WTC11 (cell line): ENCODE data around the gene ANP32B. TPM values are rescaled to one million over a fixed set of nuclear protein-coding genes. Genes with fewer than 3 reads are reported as not detected.

ENCODE experiments used
- ATAC-seq: fragments of 200-7000 bp; cut with Tn5 transposase; 2 replicates; pipeline ENCODE4 v1.10.0; 2021; ENCODE audit warnings: mild to moderate bottlenecking, moderate library complexity
- CTCF ChIA-PET: fragments of 300-600 bp; sonication (Branson Sonifier 250); formaldehyde crosslinking; loops from one replicate; lab custom pipeline; 2021; ENCODE audit warnings: antibody characterized with exemption; lab: Charles Lee
- POLR2A ChIA-PET: fragments of 350-600 bp; sonication (Branson Sonifier 250); formaldehyde crosslinking; loops from one replicate; lab custom pipeline; 2021; ENCODE audit warnings: antibody characterized with exemption; lab: Charles Lee
- DNase-seq: peaks from one replicate; pipeline ENCODE4 v3.0.0; 2021; ENCODE audit warnings: low spot score
- H3K27ac Mint-ChIP-seq: 2 replicates; pipeline ENCODE4 v1.8.0; 2021; ENCODE audit warnings: mixed read lengths
- H3K27me3 Mint-ChIP-seq: 2 replicates; pipeline ENCODE4 v1.8.0; 2021; ENCODE audit warnings: low read depth, mild to moderate bottlenecking, moderate library complexity, mixed read lengths
- H3K36me3 Mint-ChIP-seq: 2 replicates; pipeline ENCODE4 v1.8.0; 2021; ENCODE audit warnings: mixed read lengths
- H3K4me1 Mint-ChIP-seq: 2 replicates; pipeline ENCODE4 v1.8.0; 2022; ENCODE audit warnings: mixed read lengths
- H3K4me3 Mint-ChIP-seq: 2 replicates; pipeline ENCODE4 v1.8.0; 2021; ENCODE audit warnings: mild to moderate bottlenecking, moderate library complexity, mixed read lengths
- H3K9me3 Mint-ChIP-seq: 2 replicates; pipeline ENCODE4 v1.8.0; 2021; ENCODE audit warnings: mixed read lengths
- CBFB ChIP-seq: sonication (generic); formaldehyde crosslinking; IDR thresholded peaks from 2 replicates; pipeline ENCODE4 v1.8.1; 2022; ENCODE audit warnings: mild to moderate bottlenecking, low read depth, missing genetic modification reagents
- FOXJ3 ChIP-seq: sonication (generic); formaldehyde crosslinking; IDR thresholded peaks from 2 replicates; pipeline ENCODE4 v1.9.0; 2021; ENCODE audit warnings: missing genetic modification reagents, mild to moderate bottlenecking, borderline replicate concordance
- HMGXB4 ChIP-seq: sonication (generic); formaldehyde crosslinking; IDR thresholded peaks from 2 replicates; pipeline ENCODE4 v1.8.1; 2023; ENCODE audit warnings: mild to moderate bottlenecking, moderate library complexity, missing genetic modification reagents
- JAZF1 ChIP-seq: fragments of 250-450 bp; sonication (Bioruptor Pico); IDR thresholded peaks from 2 replicates; pipeline ENCODE4 v1.9.0; 2021; ENCODE audit warnings: moderate library complexity, mild to moderate bottlenecking, inconsistent platforms
- MAX ChIP-seq: sonication (generic); formaldehyde crosslinking; IDR thresholded peaks from 2 replicates; pipeline ENCODE4 v1.8.0; 2022; ENCODE audit warnings: mild to moderate bottlenecking, missing genetic modification reagents
- MXD4 ChIP-seq: fragments of 250-450 bp; sonication (Bioruptor Pico); IDR thresholded peaks from 2 replicates; pipeline ENCODE4 v1.8.0; 2021; ENCODE audit warnings: mild to moderate bottlenecking, moderate library complexity, borderline replicate concordance
- SMAD4 ChIP-seq: sonication (generic); formaldehyde crosslinking; IDR thresholded peaks from 2 replicates; pipeline ENCODE4 v1.8.0; 2022; ENCODE audit warnings: mild to moderate bottlenecking, missing genetic modification reagents
- TCF7 ChIP-seq: sonication (generic); formaldehyde crosslinking; IDR thresholded peaks from 2 replicates; pipeline ENCODE4 v1.8.0; 2022; ENCODE audit warnings: mild to moderate bottlenecking, low read depth, missing genetic modification reagents, moderate library complexity
- ZBTB21 ChIP-seq: sonication (generic); formaldehyde crosslinking; IDR thresholded peaks from 2 replicates; pipeline ENCODE4 v1.8.1; 2023; ENCODE audit warnings: mild to moderate bottlenecking, missing genetic modification reagents, borderline replicate concordance
- ZNF232 ChIP-seq: sonication (generic); formaldehyde crosslinking; IDR thresholded peaks from 2 replicates; pipeline ENCODE4 v1.8.0; 2022; ENCODE audit warnings: mild to moderate bottlenecking, missing genetic modification reagents
- ZNF281 ChIP-seq: sonication (generic); formaldehyde crosslinking; IDR thresholded peaks from 2 replicates; pipeline ENCODE4 v1.8.0; 2023; ENCODE audit warnings: mild to moderate bottlenecking, missing genetic modification reagents
- ZNF671 ChIP-seq: fragments of 250-450 bp; sonication (Bioruptor Pico); IDR thresholded peaks from 2 replicates; pipeline ENCODE4 v1.8.0; 2021; ENCODE audit warnings: mild to moderate bottlenecking
- ZSCAN18 ChIP-seq: fragments of 250-450 bp; sonication (Bioruptor Pico); IDR thresholded peaks from 2 replicates; pipeline ENCODE4 v2.1.2; 2022; ENCODE audit warnings: mild to moderate bottlenecking, moderate library complexity
- total RNA-seq: library from RNA; stranded (reverse); gene quantifications from 3 replicates; pipeline ENCODE4 v1.2.3, GENCODE V29; 2021
- TF ChIP-seq, protein P1 (sequence below): sonication (generic); formaldehyde crosslinking; IDR thresholded peaks from 2 replicates; pipeline ENCODE4 v1.8.1; 2023; ENCODE audit warnings: mild to moderate bottlenecking, missing genetic modification reagents, borderline replicate concordance
- TF ChIP-seq, protein P2 (sequence below): sonication (generic); formaldehyde crosslinking; IDR thresholded peaks from 2 replicates; pipeline ENCODE4 v1.8.0; 2023; ENCODE audit warnings: missing genetic modification reagents, mild to moderate bottlenecking, borderline replicate concordance
- TF ChIP-seq, protein P3 (sequence below): fragments of 250-450 bp; sonication (Bioruptor Pico); IDR thresholded peaks from 2 replicates; pipeline ENCODE4 v1.9.0; 2021; ENCODE audit warnings: mild to moderate bottlenecking
- TF ChIP-seq, protein P4 (sequence below): sonication (generic); formaldehyde crosslinking; IDR thresholded peaks from 2 replicates; pipeline ENCODE4 v1.8.1; 2023; ENCODE audit warnings: mild to moderate bottlenecking, missing genetic modification reagents

ANP32B gene
- total RNA-seq, 1 experiment from 2014 or later, result 150 TPM

DNA sequence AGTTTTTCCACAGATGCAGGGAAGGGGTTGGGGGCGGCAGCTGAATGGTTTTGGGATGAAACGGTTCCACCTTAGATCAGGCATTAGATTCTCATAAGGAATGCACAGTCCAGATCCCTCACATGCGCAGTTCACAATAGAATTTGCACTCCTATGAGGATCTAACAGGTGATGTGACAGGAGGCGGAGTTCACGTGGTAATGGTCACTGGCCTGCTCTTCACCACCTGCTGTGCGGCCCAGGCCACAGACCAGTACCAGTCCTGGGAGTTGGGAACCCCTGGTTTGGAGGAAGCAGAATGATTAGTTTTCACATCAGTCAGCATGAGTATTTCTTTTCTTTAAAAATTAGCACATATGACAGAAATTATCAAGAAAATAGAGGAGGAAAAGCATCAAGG, 26.3 kb downstream of the ANP32B start (continued):
- TF ChIP-seq, protein P1, sequence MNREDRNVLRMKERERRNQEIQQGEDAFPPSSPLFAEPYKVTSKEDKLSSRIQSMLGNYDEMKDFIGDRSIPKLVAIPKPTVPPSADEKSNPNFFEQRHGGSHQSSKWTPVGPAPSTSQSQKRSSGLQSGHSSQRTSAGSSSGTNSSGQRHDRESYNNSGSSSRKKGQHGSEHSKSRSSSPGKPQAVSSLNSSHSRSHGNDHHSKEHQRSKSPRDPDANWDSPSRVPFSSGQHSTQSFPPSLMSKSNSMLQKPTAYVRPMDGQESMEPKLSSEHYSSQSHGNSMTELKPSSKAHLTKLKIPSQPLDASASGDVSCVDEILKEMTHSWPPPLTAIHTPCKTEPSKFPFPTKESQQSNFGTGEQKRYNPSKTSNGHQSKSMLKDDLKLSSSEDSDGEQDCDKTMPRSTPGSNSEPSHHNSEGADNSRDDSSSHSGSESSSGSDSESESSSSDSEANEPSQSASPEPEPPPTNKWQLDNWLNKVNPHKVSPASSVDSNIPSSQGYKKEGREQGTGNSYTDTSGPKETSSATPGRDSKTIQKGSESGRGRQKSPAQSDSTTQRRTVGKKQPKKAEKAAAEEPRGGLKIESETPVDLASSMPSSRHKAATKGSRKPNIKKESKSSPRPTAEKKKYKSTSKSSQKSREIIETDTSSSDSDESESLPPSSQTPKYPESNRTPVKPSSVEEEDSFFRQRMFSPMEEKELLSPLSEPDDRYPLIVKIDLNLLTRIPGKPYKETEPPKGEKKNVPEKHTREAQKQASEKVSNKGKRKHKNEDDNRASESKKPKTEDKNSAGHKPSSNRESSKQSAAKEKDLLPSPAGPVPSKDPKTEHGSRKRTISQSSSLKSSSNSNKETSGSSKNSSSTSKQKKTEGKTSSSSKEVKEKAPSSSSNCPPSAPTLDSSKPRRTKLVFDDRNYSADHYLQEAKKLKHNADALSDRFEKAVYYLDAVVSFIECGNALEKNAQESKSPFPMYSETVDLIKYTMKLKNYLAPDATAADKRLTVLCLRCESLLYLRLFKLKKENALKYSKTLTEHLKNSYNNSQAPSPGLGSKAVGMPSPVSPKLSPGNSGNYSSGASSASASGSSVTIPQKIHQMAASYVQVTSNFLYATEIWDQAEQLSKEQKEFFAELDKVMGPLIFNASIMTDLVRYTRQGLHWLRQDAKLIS (CRISPR knock-in tag), result no peak
- TF ChIP-seq, protein P2, sequence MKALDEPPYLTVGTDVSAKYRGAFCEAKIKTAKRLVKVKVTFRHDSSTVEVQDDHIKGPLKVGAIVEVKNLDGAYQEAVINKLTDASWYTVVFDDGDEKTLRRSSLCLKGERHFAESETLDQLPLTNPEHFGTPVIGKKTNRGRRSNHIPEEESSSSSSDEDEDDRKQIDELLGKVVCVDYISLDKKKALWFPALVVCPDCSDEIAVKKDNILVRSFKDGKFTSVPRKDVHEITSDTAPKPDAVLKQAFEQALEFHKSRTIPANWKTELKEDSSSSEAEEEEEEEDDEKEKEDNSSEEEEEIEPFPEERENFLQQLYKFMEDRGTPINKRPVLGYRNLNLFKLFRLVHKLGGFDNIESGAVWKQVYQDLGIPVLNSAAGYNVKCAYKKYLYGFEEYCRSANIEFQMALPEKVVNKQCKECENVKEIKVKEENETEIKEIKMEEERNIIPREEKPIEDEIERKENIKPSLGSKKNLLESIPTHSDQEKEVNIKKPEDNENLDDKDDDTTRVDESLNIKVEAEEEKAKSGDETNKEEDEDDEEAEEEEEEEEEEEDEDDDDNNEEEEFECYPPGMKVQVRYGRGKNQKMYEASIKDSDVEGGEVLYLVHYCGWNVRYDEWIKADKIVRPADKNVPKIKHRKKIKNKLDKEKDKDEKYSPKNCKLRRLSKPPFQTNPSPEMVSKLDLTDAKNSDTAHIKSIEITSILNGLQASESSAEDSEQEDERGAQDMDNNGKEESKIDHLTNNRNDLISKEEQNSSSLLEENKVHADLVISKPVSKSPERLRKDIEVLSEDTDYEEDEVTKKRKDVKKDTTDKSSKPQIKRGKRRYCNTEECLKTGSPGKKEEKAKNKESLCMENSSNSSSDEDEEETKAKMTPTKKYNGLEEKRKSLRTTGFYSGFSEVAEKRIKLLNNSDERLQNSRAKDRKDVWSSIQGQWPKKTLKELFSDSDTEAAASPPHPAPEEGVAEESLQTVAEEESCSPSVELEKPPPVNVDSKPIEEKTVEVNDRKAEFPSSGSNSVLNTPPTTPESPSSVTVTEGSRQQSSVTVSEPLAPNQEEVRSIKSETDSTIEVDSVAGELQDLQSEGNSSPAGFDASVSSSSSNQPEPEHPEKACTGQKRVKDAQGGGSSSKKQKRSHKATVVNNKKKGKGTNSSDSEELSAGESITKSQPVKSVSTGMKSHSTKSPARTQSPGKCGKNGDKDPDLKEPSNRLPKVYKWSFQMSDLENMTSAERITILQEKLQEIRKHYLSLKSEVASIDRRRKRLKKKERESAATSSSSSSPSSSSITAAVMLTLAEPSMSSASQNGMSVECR, result no peak
- TF ChIP-seq FOXJ3 (CRISPR knock-in tag), result no peak
- TF ChIP-seq SMAD4 (CRISPR knock-in tag), result no peak
- no peak for TF ChIP-seq ZNF232
- no peak for TF ChIP-seq CBFB (CRISPR knock-in tag)
- no peak for TF ChIP-seq ZSCAN18 (CRISPR knock-in tag)
- no peak for TF ChIP-seq ZBTB21 (CRISPR knock-in tag)
- no peak for TF ChIP-seq TCF7
- no peak for TF ChIP-seq HMGXB4
- no peak for TF ChIP-seq ZNF671 (CRISPR knock-in tag)
- no peak for TF ChIP-seq JAZF1 (CRISPR knock-in tag)

DNA sequence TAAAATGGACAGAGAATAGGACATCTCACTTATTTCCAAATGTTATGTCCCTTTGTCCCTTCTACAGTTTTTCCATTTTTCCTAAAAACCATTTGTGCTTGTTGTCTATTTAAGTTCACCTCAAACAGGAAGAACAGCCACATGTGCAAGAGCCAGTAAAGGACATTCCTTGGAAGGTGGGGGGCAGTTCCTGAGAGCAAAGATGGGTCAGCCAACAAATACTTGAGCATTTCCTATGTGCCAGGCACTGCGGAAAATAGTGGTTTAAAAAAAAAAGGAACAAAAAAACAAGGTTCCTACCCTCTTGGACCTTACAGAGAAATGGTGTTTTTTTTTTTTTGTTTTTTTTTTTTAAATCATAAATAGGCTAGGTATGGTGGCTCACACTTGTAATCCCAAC, 26.8 kb downstream of the ANP32B start:
- DNase-seq, result no peak
- Mint-ChIP-seq H3K4me1 (peaks cover 3% of the 10 kb centered on the region), H3K36me3 (peaks cover 82% of the 10 kb centered on the region), H3K27ac (no peak overlapping the region), H3K4me3 (no peak overlapping the region), H3K9me3 (no peaks in the 10 kb centered on the region), H3K27me3 (no peaks in the 10 kb centered on the region)
- POLR2A ChIA-PET, result no interaction called here
- CTCF ChIA-PET, result interaction anchor here (1.4 kb wide), 1 partner anchor 25 kb away, joined by 10 read pairs; no protein-coding TSS in a partner anchor
- no peak for ATAC-seq
- TF ChIP-seq ZNF281 (no peak), MAX (no peak), MXD4 (no peak)
- TF ChIP-seq, protein P3, sequence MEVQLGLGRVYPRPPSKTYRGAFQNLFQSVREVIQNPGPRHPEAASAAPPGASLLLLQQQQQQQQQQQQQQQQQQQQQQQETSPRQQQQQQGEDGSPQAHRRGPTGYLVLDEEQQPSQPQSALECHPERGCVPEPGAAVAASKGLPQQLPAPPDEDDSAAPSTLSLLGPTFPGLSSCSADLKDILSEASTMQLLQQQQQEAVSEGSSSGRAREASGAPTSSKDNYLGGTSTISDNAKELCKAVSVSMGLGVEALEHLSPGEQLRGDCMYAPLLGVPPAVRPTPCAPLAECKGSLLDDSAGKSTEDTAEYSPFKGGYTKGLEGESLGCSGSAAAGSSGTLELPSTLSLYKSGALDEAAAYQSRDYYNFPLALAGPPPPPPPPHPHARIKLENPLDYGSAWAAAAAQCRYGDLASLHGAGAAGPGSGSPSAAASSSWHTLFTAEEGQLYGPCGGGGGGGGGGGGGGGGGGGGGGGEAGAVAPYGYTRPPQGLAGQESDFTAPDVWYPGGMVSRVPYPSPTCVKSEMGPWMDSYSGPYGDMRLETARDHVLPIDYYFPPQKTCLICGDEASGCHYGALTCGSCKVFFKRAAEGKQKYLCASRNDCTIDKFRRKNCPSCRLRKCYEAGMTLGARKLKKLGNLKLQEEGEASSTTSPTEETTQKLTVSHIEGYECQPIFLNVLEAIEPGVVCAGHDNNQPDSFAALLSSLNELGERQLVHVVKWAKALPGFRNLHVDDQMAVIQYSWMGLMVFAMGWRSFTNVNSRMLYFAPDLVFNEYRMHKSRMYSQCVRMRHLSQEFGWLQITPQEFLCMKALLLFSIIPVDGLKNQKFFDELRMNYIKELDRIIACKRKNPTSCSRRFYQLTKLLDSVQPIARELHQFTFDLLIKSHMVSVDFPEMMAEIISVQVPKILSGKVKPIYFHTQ (CRISPR knock-in tag), result no peak
- TF ChIP-seq, protein P4, sequence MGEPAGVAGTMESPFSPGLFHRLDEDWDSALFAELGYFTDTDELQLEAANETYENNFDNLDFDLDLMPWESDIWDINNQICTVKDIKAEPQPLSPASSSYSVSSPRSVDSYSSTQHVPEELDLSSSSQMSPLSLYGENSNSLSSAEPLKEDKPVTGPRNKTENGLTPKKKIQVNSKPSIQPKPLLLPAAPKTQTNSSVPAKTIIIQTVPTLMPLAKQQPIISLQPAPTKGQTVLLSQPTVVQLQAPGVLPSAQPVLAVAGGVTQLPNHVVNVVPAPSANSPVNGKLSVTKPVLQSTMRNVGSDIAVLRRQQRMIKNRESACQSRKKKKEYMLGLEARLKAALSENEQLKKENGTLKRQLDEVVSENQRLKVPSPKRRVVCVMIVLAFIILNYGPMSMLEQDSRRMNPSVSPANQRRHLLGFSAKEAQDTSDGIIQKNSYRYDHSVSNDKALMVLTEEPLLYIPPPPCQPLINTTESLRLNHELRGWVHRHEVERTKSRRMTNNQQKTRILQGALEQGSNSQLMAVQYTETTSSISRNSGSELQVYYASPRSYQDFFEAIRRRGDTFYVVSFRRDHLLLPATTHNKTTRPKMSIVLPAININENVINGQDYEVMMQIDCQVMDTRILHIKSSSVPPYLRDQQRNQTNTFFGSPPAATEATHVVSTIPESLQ (CRISPR knock-in tag), result no peak
